ENCODE measurements around the gene LIMA1. TPM values are rescaled to one million over a fixed set of nuclear protein-coding genes. Genes with fewer than 3 reads are reported as not detected.
"Not testable (repeated sequence)": the region's sequence is repeated elsewhere in the genome, so short reads cannot be mapped to it uniquely, and the experiment has no call there.

Gene LIMA1
- polyA plus RNA-seq, 1 donor: 93.6 TPM

DNA sequence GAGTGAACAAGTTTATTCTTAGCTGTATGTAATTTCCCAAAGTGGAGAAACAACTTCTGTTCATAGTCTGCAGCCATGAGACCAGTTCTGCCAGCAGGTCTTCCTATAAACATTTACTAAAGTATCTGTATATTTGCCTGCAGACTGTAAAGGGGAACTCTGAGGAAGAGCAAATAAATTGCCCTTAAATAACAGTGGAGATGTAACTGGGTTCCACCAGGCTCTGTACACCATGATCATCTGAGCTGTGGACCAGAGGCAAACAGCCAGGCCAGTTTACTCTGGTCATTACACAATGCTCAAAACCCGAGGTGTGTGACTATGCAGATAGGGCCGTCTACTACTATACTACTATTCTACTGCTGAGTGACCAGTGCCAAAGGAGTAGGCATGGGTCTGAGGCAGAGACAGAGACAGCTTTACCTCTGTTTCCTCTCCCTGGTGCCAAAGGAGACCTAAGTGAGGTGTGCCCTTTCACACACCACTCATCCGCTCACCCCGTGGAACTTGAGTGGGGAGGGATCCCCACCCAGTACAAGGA is 95.0 kb downstream of the LIMA1 start:
- no peak for DNase-seq

DNA sequence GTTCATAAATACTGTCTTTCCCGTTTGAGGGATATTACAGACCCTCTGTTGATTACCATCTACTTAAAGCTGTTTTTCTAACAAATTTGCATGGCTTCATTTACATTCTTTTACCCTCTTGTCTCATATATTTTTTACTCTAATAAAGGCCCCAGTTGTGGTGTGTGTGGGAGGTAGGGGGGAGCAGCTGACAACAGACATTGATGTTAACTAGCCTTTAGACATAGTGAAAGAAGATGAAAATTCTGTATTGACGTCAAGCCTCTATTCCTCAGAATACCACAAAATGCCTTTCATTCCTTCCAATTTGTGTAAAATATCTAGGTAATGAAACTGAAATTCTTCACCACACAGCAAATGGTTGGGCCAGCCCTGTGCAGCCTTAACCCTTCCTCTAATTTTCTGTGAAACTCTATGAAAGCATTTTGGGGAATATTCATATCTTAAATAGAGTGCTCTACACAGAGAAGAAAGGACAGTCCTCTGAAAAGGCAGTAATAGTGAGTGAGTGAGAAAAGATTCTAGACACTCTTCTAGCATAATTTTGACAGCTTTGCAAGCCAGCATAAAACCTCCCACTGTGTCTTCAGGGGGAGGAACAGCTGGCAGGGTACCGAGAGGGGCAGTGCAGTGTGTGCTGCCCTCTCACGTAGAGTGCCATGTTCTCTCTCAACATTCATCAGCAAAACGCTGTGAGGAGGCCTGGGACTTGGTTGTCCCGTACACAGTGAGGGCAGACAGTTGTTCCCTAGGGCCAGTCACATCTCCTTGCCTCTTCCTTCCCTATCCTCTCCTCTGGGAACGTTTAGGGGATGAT is 96.0 kb downstream of the LIMA1 start:
- DNase-seq: no peak

DNA sequence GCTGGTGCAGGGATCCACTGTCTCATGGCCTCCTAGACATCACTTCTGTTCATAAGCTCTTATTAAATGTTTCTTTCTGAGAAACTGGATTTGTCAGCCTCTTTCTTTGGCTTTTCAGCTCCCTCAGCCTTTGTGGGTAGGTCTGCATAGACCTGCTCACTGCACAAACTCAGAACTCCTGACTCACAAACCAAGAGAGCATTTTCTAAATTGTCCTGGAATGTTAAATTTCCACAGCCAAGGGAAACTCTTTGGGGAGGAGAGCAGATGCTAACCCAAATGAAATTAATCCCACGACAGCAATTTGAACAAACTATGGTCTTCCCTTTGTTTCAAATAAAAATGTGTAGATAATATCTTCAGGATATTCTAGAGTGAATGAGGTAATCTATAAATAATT is 96.6 kb downstream of the LIMA1 start:
- no peak for DNase-seq

DNA sequence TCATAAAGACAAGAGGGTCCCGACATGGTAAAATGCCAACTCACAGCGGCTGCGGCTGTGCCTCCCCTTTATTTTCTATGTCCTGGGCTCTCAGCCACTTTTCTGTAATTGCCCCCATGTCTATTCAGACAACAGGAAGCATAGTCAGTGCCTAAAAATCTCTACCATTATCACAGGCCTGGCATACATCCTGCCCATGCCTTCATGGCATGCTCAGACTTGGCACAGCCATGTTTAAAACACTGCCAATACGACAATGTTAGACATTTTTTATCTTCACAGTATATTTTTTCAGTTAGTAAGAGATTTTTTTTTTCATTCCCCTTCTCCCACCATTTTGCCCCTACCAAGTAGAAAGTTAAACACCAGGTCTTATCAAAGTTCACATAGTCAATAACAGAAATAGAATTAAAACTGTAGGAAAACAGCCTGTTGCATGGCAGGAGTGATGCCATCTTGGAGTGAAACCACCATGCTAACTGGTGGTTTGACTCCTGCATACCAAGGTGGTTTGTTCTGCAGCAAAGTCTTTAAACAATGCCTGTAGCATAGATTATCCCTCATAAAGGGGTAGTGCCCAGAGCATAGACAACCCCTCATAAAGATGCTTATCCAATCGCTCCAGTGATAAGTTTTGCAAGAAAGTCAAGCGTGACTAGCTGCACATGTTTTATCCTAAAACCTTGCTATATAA is 97.2 kb downstream of the LIMA1 start:
- DNase-seq: no peak

DNA sequence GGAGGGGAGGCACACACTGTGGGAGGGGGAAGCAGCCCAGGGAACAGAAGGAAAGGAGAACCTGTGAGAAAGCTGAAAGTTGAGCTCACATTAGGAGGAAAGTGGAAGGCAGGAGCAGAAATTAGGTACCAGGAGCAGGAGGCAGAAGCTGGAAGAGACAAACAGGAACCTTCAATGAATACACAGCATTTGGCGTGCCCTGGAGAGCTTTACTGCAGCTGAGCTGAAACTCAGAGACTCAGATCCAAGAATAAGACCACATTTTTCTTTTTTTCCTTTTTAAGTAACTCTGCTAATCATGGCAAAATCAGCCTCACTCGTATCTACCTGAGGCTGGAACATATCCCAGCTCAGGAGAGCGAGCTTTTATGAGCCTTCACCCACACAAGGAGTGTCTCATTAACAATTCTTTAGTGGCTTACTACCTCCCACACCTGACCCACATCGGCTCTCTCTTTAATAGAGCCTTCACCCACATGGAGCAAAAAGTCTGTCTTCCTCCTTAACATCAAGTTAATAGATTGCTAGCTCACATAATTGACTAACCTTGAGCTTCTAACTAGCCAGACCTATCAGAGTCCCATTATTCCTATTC is 97.9 kb downstream of the LIMA1 start:
- no peak for DNase-seq

DNA sequence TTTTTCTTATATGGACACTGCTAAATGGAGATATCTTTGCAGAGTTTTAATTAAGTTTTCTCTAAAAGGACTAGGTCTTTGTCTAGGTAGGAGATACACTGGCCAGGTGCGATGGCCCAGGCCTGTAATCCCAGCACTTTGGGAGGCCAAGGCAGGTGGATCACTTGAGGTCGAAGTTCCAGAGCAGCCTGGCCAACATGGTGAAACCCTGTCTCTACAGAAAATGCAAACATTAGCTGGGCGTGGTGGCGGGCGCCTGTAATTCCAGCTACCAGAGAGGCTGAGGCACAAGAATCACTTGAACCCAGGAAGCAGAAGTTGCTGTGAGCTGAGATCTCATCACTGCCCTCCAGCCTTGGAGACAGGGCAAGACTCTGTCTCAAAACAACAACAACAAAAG is 99.1 kb downstream of the LIMA1 start:
- DNase-seq: no peak

DNA sequence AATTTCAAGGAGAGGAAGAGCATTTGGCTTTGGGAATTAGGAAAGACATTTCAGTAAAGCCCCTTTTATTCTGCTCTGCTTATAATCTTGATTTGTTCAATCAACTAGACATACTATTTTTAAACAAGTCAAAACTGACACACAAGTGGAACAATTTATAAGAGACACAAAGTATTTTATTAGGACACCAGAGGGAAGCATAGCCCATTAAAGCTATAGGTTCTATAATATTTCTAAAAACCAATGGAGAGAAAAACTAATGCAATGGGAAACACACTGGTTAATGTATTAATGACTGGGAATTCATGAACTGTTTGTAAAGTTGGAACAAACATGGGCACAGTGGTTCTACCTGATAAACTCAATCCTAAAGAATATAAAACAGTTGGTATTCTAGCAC is 100.9 kb downstream of the LIMA1 start:
- DNase-seq: no peak

DNA sequence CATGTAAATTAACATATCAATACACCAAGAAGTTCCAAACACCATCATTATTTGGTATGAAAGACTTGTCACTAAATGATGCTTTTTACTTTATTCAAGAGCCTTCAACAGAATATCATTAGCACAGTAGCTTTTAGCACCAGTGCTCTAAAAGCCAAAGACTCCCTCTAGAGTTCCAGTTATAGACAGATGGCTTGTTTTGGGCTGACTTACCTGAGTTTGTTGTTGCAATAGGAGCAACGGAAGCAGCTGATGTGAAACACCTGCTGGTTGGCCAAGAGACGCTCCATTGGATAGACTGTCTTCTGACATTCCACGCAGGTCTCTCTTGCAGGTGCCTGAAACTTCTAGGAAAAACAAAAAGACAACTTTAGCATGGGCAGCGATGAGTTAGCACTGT is 101.6 kb downstream of the LIMA1 start:
- DNase-seq: no peak

DNA sequence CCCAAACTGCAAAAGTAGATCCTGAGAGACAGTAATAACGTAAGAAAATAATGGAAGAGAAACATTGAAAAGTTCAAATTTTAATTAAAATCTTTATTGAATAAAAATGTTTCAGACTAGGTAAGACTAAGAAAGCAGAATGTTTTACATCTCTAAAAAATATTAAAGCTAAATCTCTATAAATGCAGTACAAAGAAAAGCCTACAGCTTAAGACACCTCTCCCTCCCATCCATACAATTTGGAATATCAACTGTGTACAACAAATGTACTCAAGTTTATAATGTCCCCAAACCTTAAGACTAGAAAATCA is 107.6 kb downstream of the LIMA1 start:
- DNase-seq: no peak

DNA sequence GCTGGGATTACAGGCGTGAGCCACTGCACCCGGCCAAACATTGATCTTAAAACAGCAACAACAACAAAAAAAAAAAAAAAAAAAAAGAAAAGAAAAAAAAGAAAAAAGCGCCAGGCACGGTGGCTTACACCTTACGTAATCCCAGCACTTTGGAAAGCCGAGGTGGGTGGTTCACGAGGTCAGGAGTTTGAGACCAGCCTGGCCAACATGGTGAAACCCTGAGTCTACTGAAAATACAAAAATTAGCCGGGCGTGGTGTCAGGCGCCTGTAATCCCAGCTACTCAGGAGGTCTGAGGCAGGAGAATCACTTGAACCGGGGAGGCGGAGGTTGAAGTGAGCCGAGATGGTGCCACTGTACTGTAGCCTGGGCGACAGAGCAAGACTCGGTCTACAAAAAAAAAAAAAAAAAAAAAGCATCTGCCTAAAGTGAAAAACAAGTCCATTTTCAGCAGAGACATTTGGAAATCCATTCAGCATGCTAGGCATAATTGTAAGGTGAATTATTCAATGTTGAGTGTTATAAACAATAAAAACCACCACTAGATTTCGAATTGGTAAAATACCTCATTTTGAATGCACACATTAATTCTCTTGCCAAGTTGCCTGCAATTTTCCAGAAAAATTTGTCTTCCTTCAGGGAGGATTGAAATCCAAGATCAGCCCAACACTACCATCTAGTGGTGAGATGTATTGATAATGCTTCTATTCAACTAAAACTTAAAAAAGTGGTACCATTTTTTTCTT is 108.2 kb downstream of the LIMA1 start:
- peak; percentile 82 for DNase-seq

DNA sequence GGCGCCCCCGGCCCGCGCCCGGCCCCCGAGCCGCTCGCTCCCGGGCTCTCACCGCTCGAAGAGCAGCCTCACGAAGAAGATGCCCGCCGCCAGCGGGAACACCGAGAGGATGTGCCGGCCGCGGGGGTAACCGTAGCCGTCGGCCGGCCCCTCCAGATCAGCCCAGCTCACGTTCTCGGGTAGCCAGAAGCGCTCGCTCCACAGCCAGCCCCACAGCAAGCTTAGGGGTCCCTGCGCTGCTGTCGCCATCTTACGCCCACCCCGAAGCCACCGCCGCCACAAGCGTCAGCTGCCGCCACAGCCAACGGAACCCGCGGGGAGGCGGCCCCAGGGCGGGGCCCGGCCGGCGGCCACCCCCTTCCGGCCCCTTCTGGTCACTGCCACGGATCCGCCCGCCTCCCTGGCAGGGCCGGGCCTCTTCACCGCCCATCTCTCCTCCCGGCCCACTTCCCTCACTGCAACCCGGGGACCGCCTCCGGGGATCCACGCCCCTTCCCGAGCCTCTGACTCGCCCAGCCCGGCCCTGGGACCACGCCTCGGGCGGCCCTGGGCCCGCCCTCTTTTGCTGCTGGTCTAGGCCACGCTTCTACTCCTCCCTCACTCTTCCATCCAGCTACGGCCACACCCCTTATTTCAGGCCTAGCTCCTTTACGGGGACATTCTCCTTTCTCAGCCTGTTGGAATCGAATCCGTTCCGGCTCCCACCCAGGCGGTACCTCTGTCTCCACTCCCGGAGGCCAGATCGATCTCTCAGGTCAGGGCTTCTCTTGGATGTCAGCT is 116.1 kb downstream of the LIMA1 start, which contains the start of gene CERS5:
Gene CERS5 (minus strand): TSS at position 321 of the 780 bp plus-strand sequence. CDS start 72 bp downstream, at position 249.
- peak; percentile 99 for DNase-seq

DNA sequence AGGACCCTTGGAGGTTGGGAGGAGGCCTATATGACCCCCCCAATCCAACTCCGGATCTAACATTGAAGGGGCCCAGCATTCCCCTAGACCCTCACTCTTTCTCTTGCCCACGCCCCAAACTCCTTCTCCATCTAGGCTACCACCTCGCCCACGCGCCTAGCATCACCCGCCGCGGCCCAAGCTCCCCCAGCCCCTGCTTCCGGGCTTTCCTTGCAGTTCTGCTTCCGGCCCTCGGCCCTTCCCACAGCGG is 116.6 kb downstream of the LIMA1 start:
- peak; percentile 36 for DNase-seq

DNA sequence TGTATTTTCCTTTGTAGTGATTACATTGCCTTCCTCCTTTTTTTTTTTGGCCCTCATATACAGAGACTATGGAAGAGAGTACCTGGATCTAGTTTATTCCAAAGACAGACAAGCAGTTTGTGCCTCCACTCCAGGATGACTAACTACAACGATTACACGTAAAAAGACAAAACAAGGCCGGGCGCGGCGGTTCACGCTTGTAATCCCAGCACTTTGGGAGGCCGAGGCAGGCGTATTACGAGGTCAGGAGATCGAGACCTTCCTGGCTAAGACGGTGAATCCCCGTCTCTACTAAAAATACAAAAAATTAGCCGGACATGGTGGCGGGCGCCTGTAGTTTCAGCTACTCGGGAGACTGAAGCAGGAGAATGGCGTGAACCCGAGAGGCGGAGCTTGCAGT is 118.4 kb downstream of the LIMA1 start:
- DNase-seq: no peak

DNA sequence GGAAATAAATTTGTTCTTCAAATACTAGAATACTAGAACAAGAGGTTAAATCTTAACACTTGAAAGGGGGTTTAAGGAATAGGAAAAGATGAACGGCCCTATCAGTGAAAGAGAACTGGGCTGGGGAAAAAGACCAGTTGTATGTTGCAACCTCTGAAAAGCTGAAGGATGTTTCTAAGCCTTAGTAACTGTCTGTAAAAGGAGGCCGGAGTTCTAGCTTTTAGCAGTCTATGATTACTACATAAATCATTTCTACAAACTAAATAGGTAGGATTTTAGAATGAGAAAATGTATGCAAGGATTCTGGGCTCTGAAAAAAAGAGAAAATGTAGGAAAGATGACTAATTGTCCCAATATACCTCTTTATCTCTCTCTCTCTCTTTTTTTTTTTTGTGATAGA is 121.1 kb downstream of the LIMA1 start:
- DNase-seq: no peak

DNA sequence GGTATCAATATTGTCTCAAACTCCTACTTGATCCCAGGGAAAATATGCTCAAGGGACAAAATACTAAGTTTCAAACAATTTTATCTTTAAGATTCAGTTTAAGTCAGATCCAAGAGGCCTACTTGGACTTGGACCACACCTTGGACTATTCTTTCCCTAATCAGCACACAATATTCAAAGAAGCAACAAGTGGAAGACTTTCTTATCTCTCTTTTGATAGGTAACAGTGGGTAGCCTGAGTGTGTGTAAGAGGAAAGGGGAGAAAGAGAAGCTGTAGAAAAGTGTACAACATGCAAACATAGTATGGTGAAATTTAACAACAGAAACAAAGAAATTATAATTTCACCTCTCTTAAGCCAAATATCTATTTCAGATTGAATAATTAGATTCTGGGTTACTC is 122.7 kb downstream of the LIMA1 start:
- no peak for DNase-seq

DNA sequence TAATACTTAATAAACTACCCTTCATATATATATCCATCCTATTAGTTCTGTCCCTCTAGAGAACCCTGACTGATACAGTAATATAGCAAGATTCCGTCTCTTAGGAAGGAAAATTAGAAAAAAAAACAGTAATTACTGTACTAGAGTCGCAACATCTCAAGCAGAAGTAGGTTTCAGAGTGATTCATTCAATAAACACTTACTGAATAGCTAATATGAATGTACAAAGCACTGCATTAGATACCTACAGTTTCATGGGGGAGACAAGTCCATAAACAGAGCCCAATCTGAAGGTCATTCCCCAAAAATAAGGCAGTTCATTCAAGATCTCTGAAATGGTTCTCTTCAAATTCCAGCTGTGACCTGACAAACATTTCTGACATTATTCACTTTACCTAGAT is 126.1 kb downstream of the LIMA1 start:
- DNase-seq: no peak

DNA sequence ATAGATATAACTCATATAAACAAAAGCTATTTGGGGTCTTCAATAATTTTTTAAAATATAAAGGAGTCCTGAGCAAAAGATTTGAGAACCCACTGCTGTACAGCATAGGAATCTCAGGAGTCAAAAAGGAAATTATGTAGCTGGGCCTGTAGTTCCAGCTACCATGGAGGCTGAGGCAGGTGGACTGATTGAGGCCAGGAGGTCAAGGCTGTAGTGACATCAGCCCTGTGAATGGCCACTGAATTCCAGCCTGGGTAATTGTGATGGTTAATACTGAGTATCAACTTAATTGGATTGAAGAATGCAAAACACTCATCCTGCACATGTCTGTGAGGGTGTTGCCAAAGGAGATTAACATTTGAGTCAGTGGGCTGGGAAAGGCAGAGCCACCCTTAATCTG is 126.7 kb downstream of the LIMA1 start:
- no peak for DNase-seq

DNA sequence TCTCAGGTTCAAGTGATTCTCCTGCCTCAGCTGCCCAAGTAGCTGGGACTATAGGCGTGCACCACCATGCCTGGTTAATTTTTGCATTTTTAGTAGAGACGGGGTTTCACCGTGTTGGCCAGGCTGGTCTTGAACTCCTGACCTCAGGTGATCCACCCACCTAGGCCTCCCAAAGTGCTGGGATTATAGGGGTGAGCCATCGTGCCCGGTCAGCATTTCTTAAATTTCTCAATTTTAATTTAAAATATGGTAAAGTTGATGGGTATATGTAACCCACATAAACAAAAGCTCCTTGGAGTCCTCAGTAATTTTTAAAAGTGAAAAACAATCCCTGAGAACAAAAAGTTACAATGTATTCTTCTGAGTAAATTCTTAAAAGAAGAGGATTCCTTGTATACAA is 128.4 kb downstream of the LIMA1 start:
- not testable (repeated sequence) for DNase-seq

DNA sequence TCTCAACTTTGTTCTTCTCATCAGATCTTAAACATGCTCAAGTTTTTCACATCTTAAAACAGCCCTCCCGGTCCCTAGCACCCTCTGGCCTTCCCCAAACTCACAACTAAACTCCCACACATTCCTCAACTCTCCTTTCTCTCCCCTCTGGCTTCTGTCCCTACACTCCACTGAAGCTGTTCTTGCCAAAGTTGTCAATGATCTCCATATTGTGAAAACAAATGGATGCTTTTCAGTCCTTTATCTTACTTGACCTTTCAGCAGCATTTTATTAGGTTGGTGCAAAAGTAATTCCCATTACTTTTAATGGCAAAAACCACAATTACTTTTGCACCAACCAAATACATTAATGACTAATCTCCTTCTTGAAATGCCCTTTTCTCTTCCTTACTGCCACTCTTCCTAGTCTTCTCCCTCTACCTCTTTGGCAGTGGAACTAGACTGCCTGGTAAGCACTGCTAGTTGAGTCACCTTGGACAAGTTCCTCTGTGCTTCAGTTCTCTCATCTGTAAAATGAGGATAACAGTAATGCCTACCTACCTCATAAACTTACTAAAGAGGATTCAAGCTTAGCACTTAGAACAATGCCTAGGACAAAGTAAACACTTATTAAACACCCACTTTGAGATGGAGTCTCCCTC is 132.2 kb downstream of the LIMA1 start:
- DNase-seq: no peak

DNA sequence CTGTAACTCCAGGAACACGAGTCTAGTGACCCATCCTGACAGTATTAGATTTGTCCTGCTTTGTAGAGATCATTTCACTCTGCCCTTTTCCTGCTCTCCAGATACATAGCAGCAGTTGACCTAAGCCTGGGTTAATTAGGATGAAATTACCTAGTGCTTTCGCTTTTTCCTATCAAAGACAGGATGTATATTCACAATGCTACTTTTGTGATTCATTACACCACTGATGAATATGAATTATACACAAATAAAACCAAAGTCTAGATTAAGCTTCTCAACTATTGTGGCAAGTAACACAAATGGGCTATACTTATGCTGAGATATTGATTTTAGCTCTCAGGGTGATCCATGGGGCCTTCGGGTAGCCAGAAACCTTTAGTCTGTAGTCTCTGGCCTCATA is 134.0 kb downstream of the LIMA1 start:
- DNase-seq: no peak

DNA sequence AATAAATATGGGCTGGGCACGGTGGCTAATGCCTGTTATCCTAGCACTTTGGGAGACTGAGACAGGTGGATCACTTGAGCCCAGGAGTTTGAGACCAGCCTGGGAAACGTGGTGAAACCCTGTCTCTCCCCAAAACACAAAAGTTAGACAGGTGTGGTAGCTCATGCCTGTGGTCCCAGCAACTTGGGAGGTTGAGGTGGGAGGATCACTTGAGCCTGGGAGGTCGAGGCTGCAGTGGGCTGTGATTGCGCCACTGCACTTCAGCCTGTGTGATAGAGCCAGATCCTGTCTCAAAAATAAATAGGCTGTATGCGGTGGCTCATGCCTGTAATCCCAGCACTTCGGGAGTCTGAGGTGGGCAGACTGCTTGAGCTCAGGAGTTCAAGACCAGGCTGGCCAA is 135.3 kb downstream of the LIMA1 start:
- DNase-seq: not testable (repeated sequence)
